Activated naive CD8-positive, alpha-beta T cell treated with anti-CD3 and anti-CD28 coated beads, Interleukin-2, amount 50 U/mL, for 24 hours (primary cell): ENCODE results near the gene R3HDML.
"Not testable (repeated sequence)": the region's sequence is repeated elsewhere in the genome, so short reads cannot be mapped to it uniquely, and the experiment has no call there.

ENCODE experiments used
- ATAC-seq: fragments of 150-1000 bp; cut with Tn5 transposase; one replicate; pipeline ENCODE4 v1.10.0; 2021
- DNase-seq: peaks from one replicate; pipeline ENCODE4 v3.0.0; 2021
- H3K27ac Mint-ChIP-seq: one replicate; pipeline ENCODE4 v1.8.0; 2021; ENCODE audit warnings: mild to moderate bottlenecking, mixed read lengths
- H3K27me3 Mint-ChIP-seq: one replicate; pipeline ENCODE4 v1.8.0; 2021; ENCODE audit warnings: mixed read lengths
- H3K36me3 Mint-ChIP-seq: one replicate; pipeline ENCODE4 v1.8.0; 2021; ENCODE audit warnings: low read depth, mixed read lengths
- H3K4me1 Mint-ChIP-seq: one replicate; pipeline ENCODE4 v1.8.0; 2021; ENCODE audit warnings: mixed read lengths
- H3K4me3 Mint-ChIP-seq: one replicate; pipeline ENCODE4 v1.8.0; 2021; ENCODE audit warnings: mild to moderate bottlenecking, moderate library complexity, mixed read lengths
- H3K9me3 Mint-ChIP-seq: one replicate; pipeline ENCODE4 v1.8.0; 2021; ENCODE audit warnings: mixed read lengths

R3HDML gene

GRCh38 chr20:44336725-44337380 is at the start of gene R3HDML:
R3HDML (plus strand) TSS chr20:44337043; CDS start chr20:44337158, 115 bp downstream.
- no peaks in the 10 kb centered on the region for H3K36me3 Mint-ChIP-seq
- ATAC-seq: no peak
- no peak within 1 kb of the TSS for H3K4me3 Mint-ChIP-seq
- H3K27ac Mint-ChIP-seq: no peak within 1 kb of the TSS
- H3K27me3 Mint-ChIP-seq: peaks cover 6% of the 10 kb centered on the region
- no peak for DNase-seq
- no peaks in the 10 kb centered on the region for H3K4me1 Mint-ChIP-seq
- H3K9me3 Mint-ChIP-seq: no peaks in the 10 kb centered on the region

GRCh38 chr20:44287272-44288097 is 49.4 kb upstream of the R3HDML start:
- H3K36me3 Mint-ChIP-seq: peaks cover 2% of the 10 kb centered on the region
- H3K27ac Mint-ChIP-seq: no peak overlapping the region
- peaks cover 3% of the 10 kb centered on the region for H3K9me3 Mint-ChIP-seq
- no peaks in the 10 kb centered on the region for H3K4me1 Mint-ChIP-seq
- no peaks in the 10 kb centered on the region for H3K27me3 Mint-ChIP-seq
- ATAC-seq (no peak), DNase-seq (no peak)
- H3K4me3 Mint-ChIP-seq: no peak overlapping the region

- Mint-ChIP-seq H3K36me3 (peaks cover 2% of the 10 kb centered on the region), H3K27ac (no peak overlapping the region), H3K4me1 (no peaks in the 10 kb centered on the region), H3K27me3 (no peaks in the 10 kb centered on the region), H3K9me3 (peaks cover 3% of the 10 kb centered on the region), H3K4me3 (no peak overlapping the region)
- DNase-seq (no peak), ATAC-seq (no peak)
Observed at GRCh38 chr20:44288252-44288651, 48.6 kb upstream of the R3HDML start.

- no peak overlapping the region for H3K27ac Mint-ChIP-seq
- no peak overlapping the region for H3K4me3 Mint-ChIP-seq
- no peak for ATAC-seq
- no peaks in the 10 kb centered on the region for H3K27me3 Mint-ChIP-seq
- no peaks in the 10 kb centered on the region for H3K4me1 Mint-ChIP-seq
- no peak for DNase-seq
- H3K36me3 Mint-ChIP-seq: peaks cover 2% of the 10 kb centered on the region
- H3K9me3 Mint-ChIP-seq: peaks cover 3% of the 10 kb centered on the region
Observed at GRCh38 chr20:44291754-44292153, 45.1 kb upstream of the R3HDML start.

GRCh38 chr20:44296011-44296410 is 40.8 kb upstream of the R3HDML start:
- no peaks in the 10 kb centered on the region for H3K36me3 Mint-ChIP-seq
- no peak for ATAC-seq
- no peaks in the 10 kb centered on the region for H3K27me3 Mint-ChIP-seq

GRCh38 chr20:44297721-44298120 is 39.1 kb upstream of the R3HDML start:
- H3K4me1 Mint-ChIP-seq: peaks cover 3% of the 10 kb centered on the region
- no peak for DNase-seq

More at GRCh38 chr20:44296011-44296410, 40.8 kb upstream of the R3HDML start:
- Mint-ChIP-seq H3K27ac (no peak overlapping the region), H3K9me3 (no peaks in the 10 kb centered on the region), H3K4me1 (peaks cover 2% of the 10 kb centered on the region), H3K4me3 (no peak overlapping the region)
- DNase-seq: no peak

GRCh38 chr20:44299011-44299535 is 37.8 kb upstream of the R3HDML start:
- not testable (repeated sequence) for H3K36me3 Mint-ChIP-seq, H3K4me1 Mint-ChIP-seq, ATAC-seq, H3K4me3 Mint-ChIP-seq, DNase-seq, H3K27me3 Mint-ChIP-seq, H3K9me3 Mint-ChIP-seq, H3K27ac Mint-ChIP-seq

More at GRCh38 chr20:44297721-44298120, 39.1 kb upstream of the R3HDML start:
- ATAC-seq: no peak
- Mint-ChIP-seq H3K9me3 (no peaks in the 10 kb centered on the region), H3K27ac (no peak overlapping the region), H3K4me3 (no peak overlapping the region), H3K36me3 (no peaks in the 10 kb centered on the region), H3K27me3 (no peaks in the 10 kb centered on the region)

- Mint-ChIP-seq H3K27ac (no peak overlapping the region), H3K4me3 (no peak overlapping the region), H3K36me3 (no peaks in the 10 kb centered on the region), H3K27me3 (no peaks in the 10 kb centered on the region), H3K4me1 (peaks cover 3% of the 10 kb centered on the region), H3K9me3 (no peaks in the 10 kb centered on the region)
- DNase-seq (no peak), ATAC-seq (no peak)
Observed at GRCh38 chr20:44301285-44301684, 35.6 kb upstream of the R3HDML start.

GRCh38 chr20:44302026-44302669 is 34.7 kb upstream of the R3HDML start:
- peaks cover 3% of the 10 kb centered on the region for H3K4me1 Mint-ChIP-seq
- no peaks in the 10 kb centered on the region for H3K9me3 Mint-ChIP-seq
- H3K36me3 Mint-ChIP-seq: peaks cover 5% of the 10 kb centered on the region
- no peak overlapping the region for H3K27ac Mint-ChIP-seq
- H3K27me3 Mint-ChIP-seq: no peaks in the 10 kb centered on the region
- ATAC-seq: no peak
- H3K4me3 Mint-ChIP-seq: no peak overlapping the region
- no peak for DNase-seq

- Mint-ChIP-seq H3K4me3 (no peak overlapping the region), H3K9me3 (no peaks in the 10 kb centered on the region), H3K27me3 (no peaks in the 10 kb centered on the region), H3K36me3 (peaks cover 5% of the 10 kb centered on the region), H3K27ac (no peak overlapping the region), H3K4me1 (peaks cover 3% of the 10 kb centered on the region)
- DNase-seq (no peak), ATAC-seq (no peak)
Observed at GRCh38 chr20:44302736-44303135, 34.1 kb upstream of the R3HDML start.

- no peak for DNase-seq
- no peak for ATAC-seq
- no peak overlapping the region for H3K4me3 Mint-ChIP-seq
- H3K4me1 Mint-ChIP-seq: peaks cover 7% of the 10 kb centered on the region
- H3K27me3 Mint-ChIP-seq: no peaks in the 10 kb centered on the region
- no peak overlapping the region for H3K27ac Mint-ChIP-seq
- no peaks in the 10 kb centered on the region for H3K9me3 Mint-ChIP-seq
- peaks cover 5% of the 10 kb centered on the region for H3K36me3 Mint-ChIP-seq
Observed at GRCh38 chr20:44304383-44304782, 32.5 kb upstream of the R3HDML start.

GRCh38 chr20:44306927-44307326 is 29.9 kb upstream of the R3HDML start:
- H3K27me3 Mint-ChIP-seq: peaks cover 4% of the 10 kb centered on the region
- ATAC-seq (no peak), DNase-seq (no peak)
- H3K36me3 Mint-ChIP-seq: peaks cover 9% of the 10 kb centered on the region
- H3K4me1 Mint-ChIP-seq: peaks cover 23% of the 10 kb centered on the region
- no peaks in the 10 kb centered on the region for H3K9me3 Mint-ChIP-seq
- H3K27ac Mint-ChIP-seq: no peak overlapping the region
- H3K4me3 Mint-ChIP-seq: no peak overlapping the region

- Mint-ChIP-seq H3K27ac (peak overlapping the region; percentile 98), H3K4me3 (peak overlapping the region; percentile 90), H3K36me3 (peaks cover 9% of the 10 kb centered on the region), H3K4me1 (peaks cover 23% of the 10 kb centered on the region), H3K9me3 (no peaks in the 10 kb centered on the region), H3K27me3 (peaks cover 4% of the 10 kb centered on the region)
- DNase-seq (no peak), ATAC-seq (no peak)
Observed at GRCh38 chr20:44309763-44310663, 26.8 kb upstream of the R3HDML start.
